Upper lobe of left lung (tissue), 4 donors: ENCODE data around the gene PRIM2.
"Not testable (repeated sequence)": the region's sequence is repeated elsewhere in the genome, so short reads cannot be mapped to it uniquely, and the experiment has no call there.

Experiments used
- CTCF ChIP-seq, 6 experiments: fragments of 450-650 bp in 4 of 6; fragments of 200-600 bp in 2 of 6; sonication (generic) in 2 of 6; IDR thresholded peaks; one replicate each; pipeline ENCODE4 v1.5.1; 2016 to 2019; ENCODE audit warnings: antibody characterized with exemption in 6 of 6
- POLR2A ChIP-seq, 4 donors: fragments of 450-650 bp; IDR thresholded peaks; one replicate each; pipeline ENCODE4 v1.5.1; 2016 to 2017; ENCODE audit warnings: antibody characterized with exemption in 4 of 4, mild to moderate bottlenecking in 2 of 4

DNA sequence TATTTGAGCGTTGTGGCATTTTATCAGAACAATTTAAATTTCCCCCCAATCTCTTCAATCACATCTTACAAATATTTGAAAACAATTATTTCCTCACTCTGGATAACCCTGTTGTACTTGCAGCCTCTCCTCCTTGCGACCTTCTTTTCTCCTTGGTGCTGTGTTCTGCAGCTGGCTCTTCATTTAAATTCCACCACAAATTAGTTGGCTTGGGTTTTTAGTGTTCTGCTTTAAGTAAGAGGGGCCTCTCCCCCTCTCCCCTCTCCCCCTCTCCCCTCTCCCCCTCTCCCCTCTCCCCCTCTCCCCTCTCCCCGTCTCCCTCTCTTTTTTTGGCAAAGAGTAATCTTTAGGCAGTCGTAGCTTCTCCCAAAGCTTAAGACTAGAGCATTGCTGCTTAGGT lies 152.7 kb downstream of the PRIM2 start:
- not testable (repeated sequence) for TF ChIP-seq CTCF, POLR2A (IDR thresholded peaks at IDR 0.05)
